Measurements from ENCODE around the gene PIF1. TPM values are rescaled to one million over a fixed set of nuclear protein-coding genes. Genes with fewer than 3 reads are reported as not detected.
A peak's percentile ranks its signal among the peaks of the same experiment; 100 is the strongest.

The PIF1 gene
- total and polyA plus RNA-seq, 5 donors, result 0.25 to 1.1 (median 0.79) TPM

DNA sequence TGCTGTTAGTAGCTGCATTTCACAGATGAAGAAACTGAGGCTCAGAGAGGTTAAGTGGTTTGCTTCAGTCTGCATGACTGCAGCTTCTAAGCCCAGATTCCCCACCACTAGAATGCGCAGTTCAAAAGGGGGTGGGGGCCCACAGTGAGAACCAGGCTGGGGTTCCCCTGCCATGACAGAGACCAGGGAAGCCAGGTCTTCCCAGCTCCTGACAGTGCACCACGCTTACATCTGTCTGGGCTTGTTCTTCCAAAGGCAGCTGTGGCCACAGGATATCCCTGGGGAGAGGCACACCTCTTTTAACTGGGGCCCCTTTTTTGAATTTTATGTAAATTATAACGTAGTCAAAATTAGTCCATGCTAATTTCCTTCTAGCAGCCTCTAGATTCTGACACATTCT is 21.6 kb upstream of the PIF1 start:
- peak in 1 of 3 donors; percentile 22 for DNase-seq
- WGBS, result 78% methylated on average over 3 of the region's 3 CpGs
- Histone ChIP-seq H3K9me3 (ENCODE audit: control insufficient read depth, low read length) (no peaks in the 10 kb centered on the region), H3K4me1 (ENCODE audit: control insufficient read depth, insufficient read depth, low read length) (peaks cover 22% of the 10 kb centered on the region), H3K4me3 (ENCODE audit: low read length) (no peak overlapping the region), H3K27ac (ENCODE audit: low read length) (no peak overlapping the region), H3K27me3 (ENCODE audit: control insufficient read depth, insufficient read depth) (no peaks in the 10 kb centered on the region)
- no peak for ATAC-seq
- intact Hi-C loops (cut with DNase I), result loop anchor here in 2 of 4 donors (10.0 kb wide), 1 partner anchor 48 kb away; no protein-coding TSS in a partner anchor

DNA sequence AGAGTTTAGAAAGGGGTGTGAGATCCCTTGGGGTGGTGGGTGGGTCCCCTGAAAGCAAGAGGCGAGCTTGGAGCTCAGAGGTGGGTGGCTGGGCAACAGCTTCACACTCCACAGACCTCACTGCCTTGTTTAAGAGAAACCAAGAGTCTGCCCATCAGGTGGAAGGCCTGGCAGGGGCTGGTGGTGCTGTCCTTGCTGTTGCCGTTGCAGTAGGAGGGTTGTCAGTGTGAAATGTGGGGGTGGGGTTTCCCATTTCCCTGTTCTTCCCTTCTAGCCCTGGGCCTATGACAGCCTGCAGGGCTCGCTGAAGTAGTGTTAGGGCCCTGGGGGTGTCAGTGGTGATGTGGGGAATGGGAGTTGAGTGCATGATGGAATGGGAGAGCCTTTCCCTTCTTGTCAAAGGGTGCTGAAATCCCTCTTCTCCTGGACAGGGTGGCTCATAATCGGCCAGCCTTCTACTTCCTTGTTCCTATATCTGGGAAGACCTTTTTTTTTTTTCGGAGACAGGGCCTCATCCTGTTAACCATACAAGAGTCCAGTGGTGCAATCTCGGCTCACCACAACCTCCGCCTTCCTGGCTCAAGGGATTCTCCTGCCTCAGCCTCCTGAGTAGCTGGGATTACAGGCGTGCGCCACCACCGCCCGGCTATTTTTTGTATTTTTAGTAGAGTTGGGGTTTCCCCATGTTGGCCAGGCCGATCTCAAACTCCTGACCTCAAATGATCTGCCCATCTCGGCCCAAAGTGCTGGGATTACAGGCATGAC is 20.6 kb upstream of the PIF1 start:
- no peaks in the 10 kb centered on the region for H3K9me3 ChIP-seq (ENCODE audit: control insufficient read depth, low read length)
- WGBS, result 70% methylated on average over 13 of the region's 13 CpGs
- no peaks in the 10 kb centered on the region for H3K27me3 ChIP-seq (ENCODE audit: control insufficient read depth, insufficient read depth)
- peak overlapping the region; percentile 90 for H3K4me3 ChIP-seq (ENCODE audit: low read length)
- peak overlapping the region; percentile 15 for H3K27ac ChIP-seq (ENCODE audit: low read length)
- peaks cover 14% of the 10 kb centered on the region for H3K4me1 ChIP-seq (ENCODE audit: control insufficient read depth, insufficient read depth, low read length)
- DNase-seq, result peak in 1 of 3 donors; percentile 62
- no peak for ATAC-seq
- intact Hi-C loops (cut with DNase I), result loop anchor here in 2 of 4 donors (10.0 kb wide), 1 partner anchor 49 kb away; no protein-coding TSS in a partner anchor

DNA sequence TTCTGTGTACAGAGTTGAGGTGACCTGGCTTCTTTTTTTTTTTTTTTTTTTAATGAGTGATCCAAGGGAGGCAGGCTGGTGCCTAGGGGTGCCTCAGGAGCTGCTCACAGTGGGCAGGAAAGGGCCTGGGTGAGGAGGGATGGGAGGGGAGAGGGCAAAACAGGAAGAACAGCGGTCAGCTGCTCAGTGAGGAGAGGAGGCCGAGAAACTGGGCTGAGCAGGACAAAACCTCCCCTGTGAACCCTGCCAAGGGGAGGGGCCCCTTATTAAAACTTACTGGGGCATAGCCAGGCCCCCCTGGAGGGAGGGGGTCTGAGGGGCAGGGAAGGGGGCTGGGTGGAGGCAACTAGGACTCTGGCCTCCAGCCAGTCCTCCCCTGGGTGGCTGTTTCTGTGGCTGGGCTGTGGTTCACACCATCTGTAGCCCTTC is 19.8 kb upstream of the PIF1 start:
- Histone ChIP-seq H3K4me3 (ENCODE audit: low read length) (peak overlapping the region; percentile 90), H3K27ac (ENCODE audit: low read length) (peak overlapping the region; percentile 67)
- 11% methylated on average over 2 of the region's 2 CpGs for WGBS

DNA sequence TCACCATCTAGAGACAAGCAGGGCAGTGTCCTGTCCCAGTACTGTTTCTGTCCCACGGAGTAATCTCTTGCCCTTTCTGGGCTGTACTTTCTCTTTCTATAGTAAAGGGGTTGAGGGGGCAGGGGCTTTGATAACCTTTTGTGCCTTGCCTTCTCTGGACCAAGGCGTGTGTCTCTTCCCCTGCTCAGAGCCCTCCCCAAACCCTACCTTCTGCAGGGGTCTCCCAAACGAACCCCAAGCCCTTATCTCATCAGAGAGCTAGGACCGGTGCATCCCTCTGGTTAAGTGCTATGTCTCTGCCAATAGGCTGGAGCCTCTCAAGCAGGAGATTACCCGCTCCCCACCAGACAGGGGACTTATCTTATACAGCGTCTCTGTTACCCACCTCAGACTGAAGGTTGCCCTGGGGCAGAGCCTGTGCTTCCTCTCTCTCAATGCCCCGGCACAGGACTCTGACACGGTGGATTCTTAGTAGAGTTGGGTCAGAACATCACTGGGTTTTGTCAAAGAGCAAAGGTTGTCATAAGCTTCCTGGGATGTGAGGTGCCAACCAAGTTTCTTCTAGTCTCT is 19.2 kb upstream of the PIF1 start:
- intact Hi-C loops (cut with DNase I), result loop anchor here (5.0 to 10.0 kb wide), 2 partner anchors 50 to 53 kb away; no protein-coding TSS in a partner anchor
- H3K27me3 ChIP-seq (ENCODE audit: control insufficient read depth, insufficient read depth), result no peaks in the 10 kb centered on the region
- no peaks in the 10 kb centered on the region for H3K9me3 ChIP-seq (ENCODE audit: control insufficient read depth, low read length)
- H3K27ac ChIP-seq (ENCODE audit: low read length), result peak overlapping the region; percentile 67
- peak overlapping the region; percentile 90 for H3K4me3 ChIP-seq (ENCODE audit: low read length)
- DNase-seq (peak in 1 of 3 donors; percentile 22), ATAC-seq (no peak)
- H3K4me1 ChIP-seq (ENCODE audit: control insufficient read depth, insufficient read depth, low read length), result peaks cover 13% of the 10 kb centered on the region
- WGBS, result 17% methylated on average over 8 of the region's 8 CpGs

More for the DNA sequence above, 19.8 kb upstream of the PIF1 start:
- intact Hi-C loops (cut with DNase I), result loop anchor here in 2 of 4 donors (10.0 kb wide), 1 partner anchor 50 kb away; no protein-coding TSS in a partner anchor
- H3K4me1 ChIP-seq (ENCODE audit: control insufficient read depth, insufficient read depth, low read length), result peaks cover 13% of the 10 kb centered on the region
- H3K27me3 ChIP-seq (ENCODE audit: control insufficient read depth, insufficient read depth), result no peaks in the 10 kb centered on the region
- H3K9me3 ChIP-seq (ENCODE audit: control insufficient read depth, low read length), result no peaks in the 10 kb centered on the region
- DNase-seq, result peak; percentile 76 to 89 (median 86)
- ATAC-seq, result peak; percentile 11 to 13

DNA sequence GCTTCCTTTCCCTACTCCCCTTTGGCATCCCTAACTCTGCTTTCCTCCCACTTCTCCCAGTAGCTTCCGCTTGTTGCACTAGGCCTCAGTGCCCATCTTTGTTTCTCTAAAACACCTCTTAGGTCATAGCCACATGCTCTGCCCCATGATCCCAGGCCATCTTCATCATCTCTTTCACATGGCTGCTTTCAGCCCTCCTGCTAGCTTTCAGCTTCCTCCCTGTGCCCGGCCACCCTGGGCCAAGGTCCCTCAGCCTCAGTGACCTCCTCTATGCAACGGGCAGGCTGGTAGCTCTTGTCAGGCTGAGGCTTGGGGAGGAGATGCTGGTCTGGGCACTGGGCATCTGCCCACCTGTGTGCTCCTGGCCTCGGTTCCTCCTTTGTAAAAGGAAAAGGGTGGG is 18.5 kb upstream of the PIF1 start:
- 51% methylated on average over 4 of the region's 4 CpGs for WGBS
- H3K27ac ChIP-seq (ENCODE audit: low read length), result peak overlapping the region; percentile 2
- peaks cover 13% of the 10 kb centered on the region for H3K4me1 ChIP-seq (ENCODE audit: control insufficient read depth, insufficient read depth, low read length)
- no peaks in the 10 kb centered on the region for H3K27me3 ChIP-seq (ENCODE audit: control insufficient read depth, insufficient read depth)
- intact Hi-C loops (cut with DNase I), result loop anchor here (5.0 to 10.0 kb wide), 2 partner anchors 51 to 53 kb away; no protein-coding TSS in a partner anchor
- ATAC-seq (no peak), DNase-seq (peak in 1 of 3 donors; percentile 51)
- H3K9me3 ChIP-seq (ENCODE audit: control insufficient read depth, low read length), result no peaks in the 10 kb centered on the region
- peak overlapping the region; percentile 90 for H3K4me3 ChIP-seq (ENCODE audit: low read length)

DNA sequence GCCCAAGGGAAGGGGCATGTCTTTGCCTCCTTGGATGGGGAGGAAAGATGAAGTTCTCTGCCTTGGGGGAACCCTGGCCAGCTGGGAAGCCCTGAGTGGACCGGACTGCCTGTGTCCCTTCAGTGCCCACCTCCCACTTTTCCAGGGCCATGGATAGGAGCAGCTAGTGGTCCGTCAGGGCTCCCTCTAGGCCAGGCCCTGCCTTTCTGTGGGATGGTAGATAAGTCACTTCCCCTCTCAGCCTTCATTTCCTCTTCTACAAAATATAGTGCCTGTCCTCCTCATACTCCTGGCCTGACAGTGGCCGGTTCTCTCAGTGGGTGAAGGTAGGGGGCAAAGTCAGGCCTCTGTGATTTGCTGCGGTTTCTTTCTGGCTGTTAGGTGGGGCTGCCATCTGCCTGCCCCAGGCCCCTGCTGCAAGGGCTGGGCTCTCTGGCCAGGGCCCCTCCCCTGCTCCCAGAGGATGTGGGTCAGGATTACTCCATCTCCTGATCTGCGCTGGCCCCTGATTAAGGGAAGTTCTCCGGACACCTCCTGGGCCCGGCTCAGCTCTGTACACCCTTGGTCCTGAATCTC is 17.6 kb upstream of the PIF1 start:
- intact Hi-C loops (cut with DNase I), result loop anchor here (5.0 to 10.0 kb wide), 2 partner anchors 52 to 54 kb away; no protein-coding TSS in a partner anchor
- peak; percentile 82 to 87 (median 83) for DNase-seq
- WGBS, result 21% methylated on average over 7 of the region's 7 CpGs
- peaks cover 13% of the 10 kb centered on the region for H3K4me1 ChIP-seq (ENCODE audit: control insufficient read depth, insufficient read depth, low read length)
- peak; percentile 6 to 52 for ATAC-seq
- no peaks in the 10 kb centered on the region for H3K27me3 ChIP-seq (ENCODE audit: control insufficient read depth, insufficient read depth)
- H3K4me3 ChIP-seq (ENCODE audit: low read length), result peak overlapping the region; percentile 90
- H3K9me3 ChIP-seq (ENCODE audit: control insufficient read depth, low read length), result no peaks in the 10 kb centered on the region
- peak overlapping the region; percentile 63 for H3K27ac ChIP-seq (ENCODE audit: low read length)

DNA sequence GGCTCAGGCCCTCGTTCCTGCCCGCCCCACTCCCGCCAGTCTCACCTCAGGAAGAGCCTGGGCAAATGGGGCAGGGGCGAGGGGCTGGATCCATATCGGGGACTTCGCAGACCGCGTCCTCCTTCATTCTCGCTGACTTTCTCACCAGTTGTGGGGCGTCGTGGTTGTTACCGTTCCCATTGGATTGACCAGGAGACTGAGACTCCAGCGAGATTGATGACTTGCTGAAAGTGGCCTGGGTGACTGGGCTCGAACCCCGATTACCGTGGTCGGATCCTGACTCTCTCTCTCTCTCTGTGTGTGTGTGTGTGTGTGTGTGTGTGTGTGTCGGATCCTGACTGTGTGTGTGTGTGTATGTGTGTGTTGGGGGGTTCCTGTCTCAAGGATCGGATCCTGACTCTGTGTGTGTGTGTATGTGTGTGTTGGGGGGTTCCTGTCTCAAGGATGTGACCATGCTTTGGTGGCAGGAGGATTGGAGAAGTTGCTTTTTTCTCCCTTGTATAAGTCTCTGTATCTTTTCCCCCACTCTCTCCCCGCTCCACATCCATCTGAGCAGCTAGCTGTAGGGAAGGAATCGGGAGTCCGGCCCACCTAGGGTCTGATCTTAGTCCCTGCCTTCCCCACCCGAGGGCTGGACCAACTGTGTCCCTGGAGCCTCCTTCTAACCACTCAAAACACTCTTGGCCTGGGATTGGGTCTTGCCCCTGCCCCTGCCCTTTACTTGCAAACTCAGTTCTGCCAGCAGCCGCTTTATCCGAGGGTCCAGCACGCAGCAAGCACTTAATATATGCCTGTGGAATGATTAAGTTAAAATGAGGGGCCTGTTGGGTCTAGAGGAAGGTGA is 16.9 kb upstream of the PIF1 start:
- 9% methylated on average over 26 of the region's 26 CpGs for WGBS
- peaks cover 8% of the 10 kb centered on the region for H3K4me1 ChIP-seq (ENCODE audit: control insufficient read depth, insufficient read depth, low read length)
- H3K9me3 ChIP-seq (ENCODE audit: control insufficient read depth, low read length), result no peaks in the 10 kb centered on the region
- ATAC-seq (peak; percentile 3 to 13), DNase-seq (peak; percentile 68 to 86 (median 76))
- intact Hi-C loops (cut with DNase I), result loop anchor here (5.0 to 10.0 kb wide), 2 partner anchors 52 to 55 kb away; no protein-coding TSS in a partner anchor
- peak overlapping the region; percentile 90 for H3K4me3 ChIP-seq (ENCODE audit: low read length)
- peak overlapping the region; percentile 63 for H3K27ac ChIP-seq (ENCODE audit: low read length)
- H3K27me3 ChIP-seq (ENCODE audit: control insufficient read depth, insufficient read depth), result no peaks in the 10 kb centered on the region

DNA sequence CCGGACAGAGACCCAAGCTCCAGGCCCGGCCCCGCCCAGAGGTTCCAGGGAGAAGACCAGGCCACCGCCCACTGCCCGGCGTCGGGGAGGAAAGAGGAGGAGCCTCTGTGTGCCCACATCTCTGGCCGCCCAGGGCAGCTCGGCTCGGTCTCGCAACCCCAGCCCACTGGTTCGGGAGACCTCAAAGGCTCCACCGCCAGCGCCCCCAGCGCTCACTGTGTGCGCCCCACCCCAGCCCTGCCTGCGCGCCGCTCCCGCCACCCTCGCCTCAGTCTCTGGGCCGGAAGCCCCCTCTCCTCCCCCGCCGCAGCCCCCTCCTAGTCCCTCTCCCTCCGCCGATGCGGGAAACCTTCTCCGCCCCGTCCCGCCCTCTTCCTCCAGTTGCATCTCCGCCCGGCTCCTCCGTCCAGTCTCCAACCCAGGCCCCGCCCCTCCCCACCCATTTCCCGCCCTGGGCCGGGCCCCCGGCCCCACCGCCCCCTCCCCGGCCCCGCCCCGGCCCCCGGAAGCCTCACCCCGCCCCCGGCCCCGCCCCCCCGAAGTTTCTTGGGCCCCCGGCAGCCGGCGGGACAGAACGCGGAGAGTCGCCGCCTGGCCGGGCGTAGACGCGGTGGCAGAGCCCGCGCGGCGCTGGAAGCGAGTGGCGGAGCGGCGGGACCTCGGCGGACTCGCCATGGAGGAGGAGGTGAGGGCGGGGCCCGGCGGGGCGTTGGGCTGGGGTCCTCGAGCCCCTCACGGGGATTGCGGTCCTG is 16.1 kb upstream of the PIF1 start, which contains the start of gene PLEKHO2:
PLEKHO2 (plus strand) TSS at position 572 of the 752 bp plus-strand sequence; CDS start at position 674, 102 bp downstream.
- intact Hi-C loops (cut with DNase I), result loop anchor here (5.0 to 10.0 kb wide), 2 partner anchors 53 to 56 kb away; no protein-coding TSS in a partner anchor
- Histone ChIP-seq H3K27ac (ENCODE audit: low read length) (peak within 1 kb of the TSS; percentile 84), H3K27me3 (ENCODE audit: control insufficient read depth, insufficient read depth) (no peaks in the 10 kb centered on the region), H3K4me3 (ENCODE audit: low read length) (peak within 1 kb of the TSS; percentile 90), H3K9me3 (ENCODE audit: control insufficient read depth, low read length) (no peaks in the 10 kb centered on the region), H3K4me1 (ENCODE audit: control insufficient read depth, insufficient read depth, low read length) (peaks cover 8% of the 10 kb centered on the region)
- WGBS, result under 1% methylated on average over 75 of the region's 75 CpGs
- ATAC-seq, result peak; percentile 89 to 92
- DNase-seq, result peak; percentile 98 to 99 (median 99)

DNA sequence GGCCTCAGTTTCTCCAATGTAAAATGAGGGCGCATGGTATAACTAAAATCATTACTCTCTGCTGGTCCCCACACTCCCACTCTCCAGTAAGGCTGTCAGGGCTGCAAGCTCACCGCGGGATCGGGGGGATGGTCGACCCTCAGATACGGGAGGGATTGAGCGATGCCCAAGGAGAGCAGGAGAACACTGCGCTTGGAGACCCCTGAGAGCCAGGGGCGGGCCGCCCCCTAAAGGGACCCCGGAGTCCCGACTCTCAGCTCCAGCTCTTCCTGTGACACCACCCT is 15.6 kb upstream of the PIF1 start:
- intact Hi-C loops (cut with DNase I), result loop anchor here (5.0 to 10.0 kb wide), 2 partner anchors 54 to 56 kb away; no protein-coding TSS in a partner anchor
- ATAC-seq, result no peak

More for the DNA sequence above, 15.6 kb upstream of the PIF1 start:
- Histone ChIP-seq H3K4me3 (ENCODE audit: low read length) (peak overlapping the region; percentile 90), H3K4me1 (ENCODE audit: control insufficient read depth, insufficient read depth, low read length) (peaks cover 8% of the 10 kb centered on the region), H3K27ac (ENCODE audit: low read length) (peak overlapping the region; percentile 84), H3K27me3 (ENCODE audit: control insufficient read depth, insufficient read depth) (no peaks in the 10 kb centered on the region), H3K9me3 (ENCODE audit: control insufficient read depth, low read length) (no peaks in the 10 kb centered on the region)
- no peak for DNase-seq
- 2% methylated on average over 12 of the region's 12 CpGs for WGBS
